ENCODE measurements around the gene SAMD11.

SAMD11 gene

GRCh38 chr1:929712-930632 is 6.2 kb downstream of the SAMD11 start:
- Histone ChIP-seq H3K36me3 (replicated peaks; ENCODE audit: insufficient read depth, low read length) (no peaks in the 10 kb centered on the region), H3K27me3 (replicated peaks; ENCODE audit: insufficient read depth, low read length) (peaks cover 87% of the 10 kb centered on the region), H2AFZ (ENCODE audit: low read length) (no peak overlapping the region), H3K4me3 (ENCODE audit: low read length) (no peak overlapping the region), H3K4me1 (ENCODE audit: low read length) (no peaks in the 10 kb centered on the region), H3K9ac (ENCODE audit: low read length) (no peak overlapping the region), H3K9me3 (replicated peaks; ENCODE audit: insufficient read depth, low read length) (no peaks in the 10 kb centered on the region), H3K27ac (ENCODE audit: low read length) (no peak overlapping the region), H3K79me2 (ENCODE audit: low read length) (no peaks in the 10 kb centered on the region), H3F3A (ENCODE audit: insufficient read depth, low read length) (no peaks in the 10 kb centered on the region), H4K20me1 (ENCODE audit: insufficient read depth, low read length) (no peaks in the 10 kb centered on the region), H3K4me2 (ENCODE audit: low read depth, low read length) (no peak overlapping the region), H3K9me2 (replicated peaks; ENCODE audit: insufficient read depth, low read length) (no peaks in the 10 kb centered on the region)
- TF ChIP-seq EZH2 (optimal IDR thresholded peaks at IDR 0.05; ENCODE audit: low read depth, low read length) (no peak), EZH2phosphoT487 (IDR thresholded peaks at IDR 0.05; ENCODE audit: low read length) (no peak), CTCF (IDR thresholded peaks at IDR 0.05; ENCODE audit: low read length) (no peak)
- no peak for DNase-seq

GRCh38 chr1:930633-931138 is 7.0 kb downstream of the SAMD11 start:
- Histone ChIP-seq H3K4me3 (ENCODE audit: low read length) (no peak overlapping the region), H3K27ac (ENCODE audit: low read length) (no peak overlapping the region), H3K36me3 (replicated peaks; ENCODE audit: insufficient read depth, low read length) (no peaks in the 10 kb centered on the region), H2AFZ (ENCODE audit: low read length) (no peak overlapping the region), H3F3A (ENCODE audit: insufficient read depth, low read length) (no peaks in the 10 kb centered on the region), H3K9ac (ENCODE audit: low read length) (no peak overlapping the region), H4K20me1 (ENCODE audit: insufficient read depth, low read length) (no peaks in the 10 kb centered on the region), H3K79me2 (ENCODE audit: low read length) (no peaks in the 10 kb centered on the region), H3K4me1 (ENCODE audit: low read length) (no peaks in the 10 kb centered on the region), H3K9me2 (replicated peaks; ENCODE audit: insufficient read depth, low read length) (no peaks in the 10 kb centered on the region), H3K9me3 (replicated peaks; ENCODE audit: insufficient read depth, low read length) (no peaks in the 10 kb centered on the region), H3K4me2 (ENCODE audit: low read depth, low read length) (no peak overlapping the region), H3K27me3 (replicated peaks; ENCODE audit: insufficient read depth, low read length) (peaks cover 88% of the 10 kb centered on the region)
- TF ChIP-seq EZH2phosphoT487 (IDR thresholded peaks at IDR 0.05; ENCODE audit: low read length) (no peak), EZH2 (optimal IDR thresholded peaks at IDR 0.05; ENCODE audit: low read depth, low read length) (no peak)
- DNase-seq, result no peak

- Histone ChIP-seq H4K20me1 (ENCODE audit: insufficient read depth, low read length) (no peaks in the 10 kb centered on the region), H3F3A (ENCODE audit: insufficient read depth, low read length) (no peaks in the 10 kb centered on the region), H3K4me1 (ENCODE audit: low read length) (no peaks in the 10 kb centered on the region), H3K4me3 (ENCODE audit: low read length) (no peak overlapping the region), H3K27ac (ENCODE audit: low read length) (no peak overlapping the region), H3K36me3 (replicated peaks; ENCODE audit: insufficient read depth, low read length) (no peaks in the 10 kb centered on the region), H3K27me3 (replicated peaks; ENCODE audit: insufficient read depth, low read length) (peaks cover 87% of the 10 kb centered on the region), H3K4me2 (ENCODE audit: low read depth, low read length) (no peak overlapping the region), H3K9ac (ENCODE audit: low read length) (no peak overlapping the region), H3K9me2 (replicated peaks; ENCODE audit: insufficient read depth, low read length) (no peaks in the 10 kb centered on the region), H3K79me2 (ENCODE audit: low read length) (no peaks in the 10 kb centered on the region), H2AFZ (ENCODE audit: low read length) (no peak overlapping the region), H3K9me3 (replicated peaks; ENCODE audit: insufficient read depth, low read length) (no peaks in the 10 kb centered on the region)
- TF ChIP-seq EZH2 (optimal IDR thresholded peaks at IDR 0.05; ENCODE audit: low read depth, low read length), result no peak
- DNase-seq, result no peak
Observed at GRCh38 chr1:931380-932172, 7.9 kb downstream of the SAMD11 start.

- no peaks in the 10 kb centered on the region for H3K79me2 ChIP-seq (ENCODE audit: low read length)
- H3K27me3 ChIP-seq (replicated peaks; ENCODE audit: insufficient read depth, low read length), result peaks cover 87% of the 10 kb centered on the region
- H2AFZ ChIP-seq (ENCODE audit: low read length), result no peak overlapping the region
- no peaks in the 10 kb centered on the region for H3K36me3 ChIP-seq (replicated peaks; ENCODE audit: insufficient read depth, low read length)
- H3K4me3 ChIP-seq (ENCODE audit: low read length), result no peak overlapping the region
- no peaks in the 10 kb centered on the region for H3K9me3 ChIP-seq (replicated peaks; ENCODE audit: insufficient read depth, low read length)
- no peak overlapping the region for H3K4me2 ChIP-seq (ENCODE audit: low read depth, low read length)
- H3K9me2 ChIP-seq (replicated peaks; ENCODE audit: insufficient read depth, low read length), result no peaks in the 10 kb centered on the region
- H3K4me1 ChIP-seq (ENCODE audit: low read length), result no peaks in the 10 kb centered on the region
- H4K20me1 ChIP-seq (ENCODE audit: insufficient read depth, low read length), result no peaks in the 10 kb centered on the region
- H3K27ac ChIP-seq (ENCODE audit: low read length), result no peak overlapping the region
- no peak overlapping the region for H3K9ac ChIP-seq (ENCODE audit: low read length)
- TF ChIP-seq EZH2phosphoT487 (IDR thresholded peaks at IDR 0.05; ENCODE audit: low read length) (no peak), EZH2 (optimal IDR thresholded peaks at IDR 0.05; ENCODE audit: low read depth, low read length) (no peak), CTCF (IDR thresholded peaks at IDR 0.05; ENCODE audit: low read length) (no peak)
- H3F3A ChIP-seq (ENCODE audit: insufficient read depth, low read length), result no peaks in the 10 kb centered on the region
- DNase-seq, result no peak
Observed at GRCh38 chr1:932173-932510, 8.4 kb downstream of the SAMD11 start.
